Hepatocyte (in vitro differentiated cells): ENCODE results near the gene SFMBT2. TPM values are rescaled to one million over a fixed set of nuclear protein-coding genes. Genes with fewer than 3 reads are reported as not detected.

Source experiments
- DNase-seq: peaks from one replicate; pipeline ENCODE4 v3.0.0-alpha.2; 2016; ENCODE audit warnings: low spot score
- H2AFZ ChIP-seq: fragments of 200-600 bp; sonication (generic); 2 replicates; pipeline ENCODE4 v1.6.0; 2016; ENCODE audit warnings: antibody characterized with exemption, mild to moderate bottlenecking
- H3K27ac ChIP-seq: fragments of 200-600 bp; sonication (generic); 2 replicates; pipeline ENCODE4 v1.5.1; 2016; ENCODE audit warnings: mild to moderate bottlenecking
- H3K27me3 ChIP-seq: fragments of 200-600 bp; sonication (generic); 2 replicates; pipeline ENCODE4 v1.6.1; 2016
- H3K36me3 ChIP-seq: fragments of 200-600 bp; sonication (generic); replicated peaks from 2 replicates; pipeline ENCODE4 v1.5.1; 2016; ENCODE audit warnings: low read depth; ENCODE audit not compliant: insufficient read depth
- H3K4me1 ChIP-seq: fragments of 200-600 bp; sonication (generic); 2 replicates; pipeline ENCODE4 v1.5.1; 2016; ENCODE audit warnings: mild to moderate bottlenecking, moderate library complexity; ENCODE audit not compliant: insufficient read depth
- H3K4me2 ChIP-seq: fragments of 200-600 bp; sonication (generic); 2 replicates; pipeline ENCODE4 v1.6.0; 2016
- H3K4me3 ChIP-seq: fragments of 200-600 bp; sonication (generic); 2 replicates; pipeline ENCODE4 v1.5.1; 2016; ENCODE audit warnings: mild to moderate bottlenecking
- H3K79me2 ChIP-seq: fragments of 200-600 bp; sonication (generic); 2 replicates; pipeline ENCODE4 v1.6.0; 2017; ENCODE audit warnings: mild to moderate bottlenecking
- H3K9me2 ChIP-seq: fragments of 200-600 bp; sonication (generic); replicated peaks from 2 replicates; pipeline ENCODE4 v1.6.0; 2017; ENCODE audit warnings: mild to moderate bottlenecking; ENCODE audit not compliant: insufficient read depth
- H3K9me3 ChIP-seq: fragments of 200-600 bp; sonication (generic); 2 replicates; pipeline ENCODE4 v1.5.1; 2016; ENCODE audit warnings: low read depth, mild to moderate bottlenecking
- H4K20me1 ChIP-seq: fragments of 200-600 bp; sonication (generic); 2 replicates; pipeline ENCODE4 v1.6.0; 2016; ENCODE audit warnings: mild to moderate bottlenecking; ENCODE audit not compliant: insufficient read depth, poor library complexity, severe bottlenecking
- CTCF ChIP-seq: fragments of 200-600 bp; sonication (generic); IDR thresholded peaks from 2 replicates; pipeline ENCODE4 v1.5.1; 2016; ENCODE audit warnings: antibody characterized with exemption, mild to moderate bottlenecking; ENCODE audit not compliant: poor library complexity
- EZH2 ChIP-seq: fragments of 200-600 bp; sonication (generic); IDR thresholded peaks from 2 replicates; pipeline ENCODE4 v1.6.1; 2016; ENCODE audit warnings: antibody characterized with exemption, mild to moderate bottlenecking, borderline replicate concordance
- EZH2phosphoT487 ChIP-seq: fragments of 200-600 bp; sonication (generic); IDR thresholded peaks from one replicate; pipeline ENCODE4 v1.6.1; 2018; ENCODE audit warnings: antibody characterized with exemption, mild to moderate bottlenecking, low read depth, moderate library complexity; ENCODE audit not compliant: unreplicated experiment, severe bottlenecking
- WGBS: methylation state at CpG from one replicate; pipeline ENCODE4 v1.1.6; 2016; ENCODE audit warnings: low lambda C conversion rate; ENCODE audit errors: missing lambda C conversion rate; 5-methylcytosine and 5-hydroxymethylcytosine counted together
- polyA plus RNA-seq: library from polyadenylated mRNA; unstranded; fragments of >200 nt; fragmentation: Nextera tagmentation; extraction: Ambion mirVana; gene quantifications from 2 replicates; pipeline ENCODE4 v1.2.1, GENCODE V29; 2016
- total RNA-seq: library from RNA; depleted of rRNA; stranded (reverse); fragments of >200 nt; gene quantifications from 2 replicates; pipeline ENCODE4 v1.2.3, GENCODE V29; 2014

Gene SFMBT2
- total and polyA plus RNA-seq, 2 experiments from 2014 or later: 1.1 to 3.8 TPM

- TF ChIP-seq EZH2: no peak
- no peak for TF ChIP-seq EZH2phosphoT487
- TF ChIP-seq CTCF: no peak
- no peaks in the 10 kb centered on the region for H3K9me2 ChIP-seq
These were observed 198.8 kb downstream of the SFMBT2 start for GRCh38 chr10:7211857-7212577.

GRCh38 chr10:7210516-7210915 lies 200.3 kb downstream of the SFMBT2 start:
- Histone ChIP-seq H2AFZ (no peak overlapping the region), H4K20me1 (no peaks in the 10 kb centered on the region), H3K9me2 (no peaks in the 10 kb centered on the region), H3K27ac (no peak overlapping the region), H3K4me2 (no peak overlapping the region), H3K4me1 (no peaks in the 10 kb centered on the region), H3K9me3 (no peaks in the 10 kb centered on the region), H3K4me3 (no peak overlapping the region), H3K79me2 (no peaks in the 10 kb centered on the region), H3K27me3 (no peaks in the 10 kb centered on the region), H3K36me3 (no peaks in the 10 kb centered on the region)
- no peak for DNase-seq
- TF ChIP-seq EZH2 (no peak), CTCF (no peak), EZH2phosphoT487 (no peak)
- 85% methylated on average over 10 of the region's 10 CpGs for WGBS

More at GRCh38 chr10:7211857-7212577, 198.8 kb downstream of the SFMBT2 start:
- Histone ChIP-seq H2AFZ (no peak overlapping the region), H3K79me2 (no peaks in the 10 kb centered on the region), H3K27me3 (no peaks in the 10 kb centered on the region), H3K27ac (no peak overlapping the region), H3K36me3 (no peaks in the 10 kb centered on the region), H3K9me3 (no peaks in the 10 kb centered on the region), H3K4me2 (no peak overlapping the region), H4K20me1 (no peaks in the 10 kb centered on the region), H3K4me1 (no peaks in the 10 kb centered on the region), H3K4me3 (no peak overlapping the region)
- no peak for DNase-seq
- WGBS: 74% methylated on average over 9 of the region's 9 CpGs

- Histone ChIP-seq H3K9me3 (no peaks in the 10 kb centered on the region), H3K79me2 (no peaks in the 10 kb centered on the region), H3K4me2 (no peak overlapping the region), H3K4me3 (no peak overlapping the region), H3K36me3 (peaks cover 6% of the 10 kb centered on the region), H4K20me1 (no peaks in the 10 kb centered on the region), H3K4me1 (no peaks in the 10 kb centered on the region), H3K27me3 (no peaks in the 10 kb centered on the region), H3K9me2 (no peaks in the 10 kb centered on the region), H3K27ac (no peak overlapping the region), H2AFZ (no peak overlapping the region)
- no peak for TF ChIP-seq CTCF
- TF ChIP-seq EZH2phosphoT487: no peak
- no peak for TF ChIP-seq EZH2
- WGBS: 89% methylated on average over 2 of the region's 2 CpGs
- no peak for DNase-seq
These were observed 201.4 kb downstream of the SFMBT2 start for GRCh38 chr10:7209458-7209857.
